Inflammatory macrophage treated with lipopolysaccharide for 4 hours (primary cell): ENCODE measurements around the gene ZBTB8A.
"Not testable (repeated sequence)": the region's sequence is repeated elsewhere in the genome, so short reads cannot be mapped to it uniquely, and the experiment has no call there.

Experiments used
- DNase-seq: peaks from one replicate; pipeline ENCODE4 v3.0.0-alpha.2; 2020

The ZBTB8A gene

GRCh38 chr1:32538887-32539583, at the start of gene ZBTB8A:
TSS of gene ZBTB8A (plus strand) at chr1:32539427. CDS start at chr1:32592932, 53,505 bp downstream.
- peak; percentile 50 for DNase-seq

DNA sequence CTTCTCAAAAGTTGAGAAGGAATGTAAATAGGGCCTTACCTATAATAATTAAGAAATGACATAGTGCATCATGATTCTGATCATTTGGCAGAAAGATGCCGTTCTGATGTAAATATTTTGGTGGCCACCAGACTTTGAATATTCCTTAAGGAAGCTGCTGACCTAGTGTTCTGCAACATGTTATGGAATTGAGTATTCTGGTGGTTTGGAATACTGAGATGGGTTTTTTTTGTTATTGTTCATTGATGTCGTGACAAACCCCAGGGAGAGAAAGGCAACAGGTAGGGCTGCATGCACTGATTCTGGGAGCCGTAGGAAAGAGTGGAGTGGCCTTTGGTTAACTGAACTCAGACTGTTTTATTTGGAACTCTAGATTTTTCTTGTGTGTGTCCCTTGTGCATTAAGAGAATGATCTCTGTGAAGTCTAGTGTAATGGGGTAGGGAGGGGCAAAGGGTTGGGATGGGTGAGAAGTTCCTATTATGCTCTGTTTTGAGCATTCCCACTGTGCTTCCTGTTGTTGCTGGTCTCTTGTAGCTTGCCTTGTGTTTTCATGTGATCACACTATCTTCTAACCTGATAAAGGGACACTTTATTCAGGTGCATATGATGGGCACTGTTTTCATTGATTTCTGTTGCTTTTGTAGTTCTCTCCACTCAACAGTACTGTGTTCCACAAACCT, 49.3 kb upstream of the ZBTB8A start:
- DNase-seq, result no peak

DNA sequence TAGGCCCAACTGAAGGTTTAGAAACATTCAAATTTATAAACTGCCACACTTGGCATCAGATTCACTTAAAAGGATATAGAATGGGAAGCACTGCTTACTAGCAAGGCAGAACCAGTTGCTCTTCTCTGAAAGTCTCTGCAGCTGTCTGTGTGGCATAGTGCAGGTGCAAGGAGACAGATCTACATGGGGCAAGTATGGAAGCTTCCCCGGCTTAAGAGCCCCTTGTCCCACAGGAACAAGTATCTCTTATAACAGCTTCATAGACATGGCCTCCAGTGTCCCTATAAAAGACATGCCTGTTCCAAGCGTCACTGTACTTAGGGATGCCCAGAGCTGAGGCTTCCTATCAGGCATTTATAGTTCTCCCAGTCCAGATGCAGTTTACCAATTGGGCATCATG, 47.8 kb upstream of the ZBTB8A start:
- DNase-seq, result no peak

DNA sequence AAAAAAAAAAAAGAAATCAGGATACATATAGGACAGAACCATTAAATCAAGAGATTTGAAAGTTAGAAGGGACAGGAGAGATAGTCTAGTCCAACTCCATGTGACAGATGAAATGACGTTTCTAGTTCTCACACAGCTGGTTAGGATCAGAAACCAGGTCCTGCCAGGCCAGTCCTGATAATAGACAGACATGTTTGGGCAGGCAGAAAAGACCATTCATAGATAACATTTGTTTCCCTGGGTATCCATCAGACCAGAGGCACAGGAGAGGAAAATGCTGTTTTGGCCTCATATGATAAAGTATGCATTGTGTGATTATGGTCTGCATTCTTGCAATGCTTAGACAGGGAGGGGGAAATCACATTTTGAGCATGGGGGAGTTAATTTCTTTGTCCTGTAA, 45.0 kb upstream of the ZBTB8A start:
- DNase-seq, result no peak

GRCh38 chr1:32494711-32495337, 44.4 kb upstream of the ZBTB8A start:
- DNase-seq, result no peak

- DNase-seq, result peak; percentile 28
Measured at GRCh38 chr1:32496127-32496526, 43.1 kb upstream of the ZBTB8A start.

DNA sequence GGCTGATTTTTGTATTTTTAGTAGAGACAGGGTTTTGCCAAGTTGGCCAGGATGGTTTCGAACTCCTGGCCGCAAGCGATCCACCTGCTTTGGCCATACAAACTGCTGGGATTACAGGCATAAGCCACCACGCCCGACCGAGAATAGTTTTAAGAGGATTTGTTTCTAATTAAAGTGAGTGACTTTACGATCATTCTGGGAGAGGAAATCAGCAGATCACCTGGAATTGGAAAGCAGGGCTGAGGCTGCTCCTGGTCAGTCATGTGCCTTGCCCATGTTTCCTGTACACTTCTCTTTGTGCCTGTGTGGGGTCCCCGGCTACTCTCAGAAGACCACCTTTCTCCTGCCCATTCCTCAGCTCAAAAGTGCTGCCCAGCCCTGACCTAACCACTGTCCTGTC, 40.5 kb upstream of the ZBTB8A start:
- no peak for DNase-seq

- DNase-seq, result peak; percentile 74
Measured at GRCh38 chr1:32500387-32501209, 38.6 kb upstream of the ZBTB8A start.

- DNase-seq, result no peak
Measured at GRCh38 chr1:32501865-32502264, 37.4 kb upstream of the ZBTB8A start.

- DNase-seq, result no peak
Measured at GRCh38 chr1:32503153-32503552, 36.1 kb upstream of the ZBTB8A start.

DNA sequence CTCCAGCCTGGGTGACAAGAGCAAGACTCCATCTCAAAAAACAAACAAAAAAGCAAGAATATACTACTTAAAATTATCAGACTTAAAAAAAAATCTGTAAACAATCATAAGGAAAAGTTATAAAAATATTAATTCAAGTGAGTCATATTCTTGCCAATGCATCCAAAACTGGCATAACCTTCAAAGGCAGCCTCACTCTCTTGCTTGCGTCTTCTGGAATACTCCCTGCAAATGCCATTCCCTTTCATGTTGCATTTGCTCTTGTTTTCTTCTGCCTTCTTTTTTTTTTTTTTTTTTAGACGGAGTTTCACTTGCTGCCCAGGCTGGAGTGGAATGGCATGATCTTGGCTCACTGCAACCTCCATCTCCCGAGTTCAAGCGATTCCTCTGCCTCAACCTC, 32.2 kb upstream of the ZBTB8A start:
- no peak for DNase-seq

GRCh38 chr1:32508761-32509160, 30.5 kb upstream of the ZBTB8A start:
- no peak for DNase-seq

GRCh38 chr1:32509939-32510338, 29.3 kb upstream of the ZBTB8A start:
- DNase-seq, result no peak

DNA sequence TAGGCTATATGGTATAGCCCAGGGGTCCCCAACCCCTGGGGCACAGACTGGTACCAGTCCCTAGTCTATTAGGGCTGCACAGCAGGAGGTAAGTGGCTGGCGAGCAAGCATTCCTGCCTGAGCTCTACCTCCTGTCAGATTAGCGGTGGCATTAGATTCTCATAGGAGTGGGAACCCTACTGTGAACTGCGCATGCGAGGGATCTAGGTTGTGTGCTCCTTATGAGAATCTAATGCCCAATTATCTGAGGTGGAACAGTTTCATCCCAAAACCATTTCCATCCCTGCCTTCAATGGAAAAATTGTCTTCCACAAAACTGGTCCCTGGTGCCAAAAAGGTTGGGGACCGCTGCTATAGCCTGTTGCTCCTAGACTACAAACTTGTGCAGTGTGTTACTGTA, 22.8 kb upstream of the ZBTB8A start:
- no peak for DNase-seq

- DNase-seq, result no peak
Measured at GRCh38 chr1:32518976-32519375, 20.3 kb upstream of the ZBTB8A start.

DNA sequence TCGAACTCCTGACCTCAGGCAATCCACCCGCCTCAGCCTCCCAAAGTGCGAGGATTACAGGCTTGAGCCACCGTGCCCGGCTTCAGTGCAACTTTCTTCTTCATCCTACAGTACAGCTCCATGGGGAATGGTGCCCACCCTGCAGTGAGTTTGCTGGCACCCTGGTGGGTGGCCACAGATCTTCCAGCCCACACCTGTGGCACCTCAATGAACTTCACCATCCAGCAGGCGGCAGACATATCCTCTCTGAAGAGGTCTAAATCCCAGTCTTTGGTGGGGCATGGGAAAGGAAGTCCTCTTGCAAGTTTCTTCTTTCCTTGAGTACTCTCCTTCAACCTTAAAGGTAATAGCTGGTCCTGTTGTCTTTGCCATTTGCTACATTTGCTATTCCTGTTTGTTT, 18.1 kb upstream of the ZBTB8A start:
- no peak for DNase-seq

DNA sequence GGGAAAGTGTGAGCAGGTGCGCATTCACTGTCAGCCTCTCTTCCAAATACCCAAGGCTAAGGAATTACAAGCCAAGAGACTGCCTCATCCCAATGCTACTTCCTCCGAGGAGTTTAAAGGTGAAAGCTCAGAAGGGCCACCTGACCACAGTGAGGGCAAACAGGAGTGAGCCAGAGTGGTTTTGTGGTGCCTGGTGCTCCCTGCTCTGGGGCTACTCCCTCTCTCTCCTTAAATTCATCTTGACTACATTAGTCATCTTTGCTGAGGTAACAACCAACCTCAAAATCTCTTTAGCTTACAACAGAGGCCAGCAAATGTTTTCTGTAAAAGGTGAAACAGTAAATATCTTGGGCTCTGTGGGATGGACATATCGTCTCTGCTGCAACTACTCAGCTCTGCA, 14.2 kb upstream of the ZBTB8A start:
- no peak for DNase-seq

DNA sequence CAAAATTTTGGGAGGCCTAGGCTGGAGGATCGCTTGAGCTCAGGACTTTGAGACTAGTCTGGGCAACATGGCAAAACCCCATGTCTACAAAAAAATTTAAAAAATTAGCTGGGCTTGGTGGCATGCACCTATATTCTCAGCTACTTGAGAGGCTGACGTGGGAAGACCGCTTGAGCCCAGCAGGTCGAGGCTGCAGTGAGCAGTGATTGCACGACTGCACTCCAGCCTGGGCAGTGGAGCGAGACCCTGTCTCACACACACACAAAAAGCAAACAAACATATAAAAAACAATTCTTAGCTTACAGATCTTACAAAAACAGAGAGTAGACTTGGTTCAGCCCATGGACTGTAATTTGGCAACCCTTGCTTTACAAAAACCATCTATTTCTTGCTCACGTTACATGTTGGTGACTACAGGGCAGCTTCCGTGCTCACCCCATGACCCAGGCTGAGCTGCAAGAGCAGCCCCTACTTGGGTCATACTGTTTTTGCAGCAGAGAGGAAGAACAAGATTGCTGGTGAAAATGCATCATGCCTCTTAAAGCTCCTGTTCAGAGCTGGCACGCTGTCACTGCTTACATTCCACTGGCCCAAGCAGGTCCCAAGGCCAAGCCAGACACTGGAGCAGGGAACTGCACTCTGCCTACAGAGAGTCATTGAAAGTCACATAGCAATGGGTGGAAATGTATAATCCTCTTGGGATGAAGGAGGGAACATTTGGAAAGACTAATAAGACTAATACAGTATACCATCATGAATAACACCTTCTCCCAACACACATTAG, 13.4 kb upstream of the ZBTB8A start:
- DNase-seq, result no peak

GRCh38 chr1:32528550-32528949, 10.7 kb upstream of the ZBTB8A start:
- DNase-seq, result not testable (repeated sequence)

GRCh38 chr1:32533792-32534327, 5.4 kb upstream of the ZBTB8A start:
- DNase-seq, result no peak

GRCh38 chr1:32536117-32536516, 3.1 kb upstream of the ZBTB8A start:
- DNase-seq, result peak; percentile 65

DNA sequence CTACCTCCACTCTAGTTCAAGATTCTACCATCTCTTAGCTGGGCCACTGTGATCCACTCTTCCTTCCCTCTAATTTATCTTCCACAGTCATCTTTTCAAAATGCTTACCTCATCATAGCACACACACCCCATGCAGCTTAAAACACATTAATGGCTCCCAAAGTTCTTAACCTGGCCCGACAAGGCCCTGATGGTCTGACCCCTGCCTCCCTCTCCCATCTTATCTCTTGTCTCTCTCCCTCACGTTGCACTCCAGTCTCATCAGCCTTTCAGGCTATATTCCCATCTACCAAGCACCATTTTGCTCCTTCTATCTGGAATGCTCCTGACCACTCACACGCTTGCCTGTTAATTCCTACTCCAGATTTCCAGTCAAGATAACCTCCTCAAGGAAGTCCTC, 2.5 kb upstream of the ZBTB8A start:
- no peak for DNase-seq
